ENCODE measurements around the gene TXNL1.

The TXNL1 gene

DNA sequence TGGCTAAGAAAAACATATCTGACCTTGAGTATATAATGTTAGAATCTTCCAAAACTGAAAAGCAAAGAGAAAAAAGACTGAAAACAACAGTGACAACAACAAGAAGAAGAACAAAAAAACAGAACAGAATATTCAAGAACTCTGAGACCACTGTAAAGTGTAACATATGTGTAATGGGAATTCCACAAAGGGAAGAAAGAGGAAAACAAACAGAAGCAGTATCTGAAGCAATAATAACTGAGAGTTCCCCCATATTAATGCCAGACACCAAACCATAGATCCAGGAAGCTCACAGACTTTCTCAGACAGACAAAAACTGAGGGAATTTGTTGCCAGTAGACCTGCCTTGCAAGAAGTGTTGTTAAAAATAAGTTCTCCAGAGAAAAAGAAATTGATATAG lies 58.9 kb downstream of the TXNL1 start:
- ATAC-seq = no peak
- TF ChIP-seq PPARA (CRISPR knock-in tag; IDR thresholded peaks at IDR 0.05; ENCODE audit: borderline replicate concordance) = no peak
- TF ChIP-seq ISL1 (CRISPR knock-in tag; IDR thresholded peaks at IDR 0.05) = no peak
- no peak for TF ChIP-seq ZNF70 (CRISPR knock-in tag; IDR thresholded peaks at IDR 0.05)
- no peak for TF ChIP-seq GLIS3 (CRISPR knock-in tag; IDR thresholded peaks at IDR 0.05)
- TF ChIP-seq RARB (CRISPR knock-in tag; IDR thresholded peaks at IDR 0.05) = no peak
- TF ChIP-seq, protein P1, sequence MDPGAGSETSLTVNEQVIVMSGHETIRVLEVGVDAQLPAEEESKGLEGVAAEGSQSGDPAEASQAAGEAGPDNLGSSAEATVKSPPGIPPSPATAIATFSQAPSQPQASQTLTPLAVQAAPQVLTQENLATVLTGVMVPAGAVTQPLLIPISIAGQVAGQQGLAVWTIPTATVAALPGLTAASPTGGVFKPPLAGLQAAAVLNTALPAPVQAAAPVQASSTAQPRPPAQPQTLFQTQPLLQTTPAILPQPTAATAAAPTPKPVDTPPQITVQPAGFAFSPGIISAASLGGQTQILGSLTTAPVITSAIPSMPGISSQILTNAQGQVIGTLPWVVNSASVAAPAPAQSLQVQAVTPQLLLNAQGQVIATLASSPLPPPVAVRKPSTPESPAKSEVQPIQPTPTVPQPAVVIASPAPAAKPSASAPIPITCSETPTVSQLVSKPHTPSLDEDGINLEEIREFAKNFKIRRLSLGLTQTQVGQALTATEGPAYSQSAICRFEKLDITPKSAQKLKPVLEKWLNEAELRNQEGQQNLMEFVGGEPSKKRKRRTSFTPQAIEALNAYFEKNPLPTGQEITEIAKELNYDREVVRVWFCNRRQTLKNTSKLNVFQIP (CRISPR knock-in tag; IDR thresholded peaks at IDR 0.05; ENCODE audit: borderline replicate concordance, low read depth) = no peak

DNA sequence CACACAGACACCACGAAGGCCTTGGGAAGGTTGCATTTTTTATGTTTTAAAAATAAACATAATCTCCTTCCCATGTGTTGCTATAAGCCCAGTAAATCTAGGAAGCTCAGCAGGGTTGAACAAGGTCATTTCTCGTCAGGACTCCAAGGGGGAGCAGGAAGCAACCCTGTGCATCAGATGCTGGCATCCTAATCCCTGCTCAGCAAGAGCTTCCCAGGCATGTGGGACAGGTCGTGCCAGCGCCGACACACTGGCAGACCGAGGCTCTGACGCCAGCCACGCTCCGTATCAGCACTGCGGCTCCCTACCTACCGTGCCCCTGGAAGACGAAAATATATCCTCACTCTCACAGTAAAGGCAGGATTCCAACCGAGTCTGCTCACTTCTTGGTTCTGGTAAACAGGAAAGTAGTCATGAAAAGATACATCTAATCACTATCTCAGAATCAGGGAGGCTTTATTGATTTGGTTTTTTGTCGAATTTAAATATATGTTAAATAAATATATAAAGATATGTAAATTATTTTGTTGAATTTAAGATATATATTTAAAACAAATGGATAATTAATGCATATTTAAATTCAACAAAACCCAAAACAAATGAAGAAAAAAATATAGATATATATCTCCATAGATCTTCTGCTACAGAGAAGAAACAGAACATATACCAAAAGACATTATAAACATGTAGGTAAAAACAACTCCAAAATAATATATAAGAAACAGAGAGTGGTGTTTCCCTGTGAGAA lies 61.4 kb downstream of the TXNL1 start:
- no peak for ATAC-seq
- TF ChIP-seq, protein P2, sequence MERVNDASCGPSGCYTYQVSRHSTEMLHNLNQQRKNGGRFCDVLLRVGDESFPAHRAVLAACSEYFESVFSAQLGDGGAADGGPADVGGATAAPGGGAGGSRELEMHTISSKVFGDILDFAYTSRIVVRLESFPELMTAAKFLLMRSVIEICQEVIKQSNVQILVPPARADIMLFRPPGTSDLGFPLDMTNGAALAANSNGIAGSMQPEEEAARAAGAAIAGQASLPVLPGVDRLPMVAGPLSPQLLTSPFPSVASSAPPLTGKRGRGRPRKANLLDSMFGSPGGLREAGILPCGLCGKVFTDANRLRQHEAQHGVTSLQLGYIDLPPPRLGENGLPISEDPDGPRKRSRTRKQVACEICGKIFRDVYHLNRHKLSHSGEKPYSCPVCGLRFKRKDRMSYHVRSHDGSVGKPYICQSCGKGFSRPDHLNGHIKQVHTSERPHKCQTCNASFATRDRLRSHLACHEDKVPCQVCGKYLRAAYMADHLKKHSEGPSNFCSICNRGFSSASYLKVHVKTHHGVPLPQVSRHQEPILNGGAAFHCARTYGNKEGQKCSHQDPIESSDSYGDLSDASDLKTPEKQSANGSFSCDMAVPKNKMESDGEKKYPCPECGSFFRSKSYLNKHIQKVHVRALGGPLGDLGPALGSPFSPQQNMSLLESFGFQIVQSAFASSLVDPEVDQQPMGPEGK (CRISPR knock-in tag; IDR thresholded peaks at IDR 0.05; ENCODE audit: borderline replicate concordance) = no peak
- TF ChIP-seq BACH2 (CRISPR knock-in tag; IDR thresholded peaks at IDR 0.05; ENCODE audit: borderline replicate concordance) = no peak
- no peak for TF ChIP-seq RARB (CRISPR knock-in tag; IDR thresholded peaks at IDR 0.05)
- TF ChIP-seq GLIS3 (CRISPR knock-in tag; IDR thresholded peaks at IDR 0.05) = no peak
- TF ChIP-seq TOX (CRISPR knock-in tag; IDR thresholded peaks at IDR 0.05; ENCODE audit: borderline replicate concordance) = no peak
- TF ChIP-seq, protein P1 (CRISPR knock-in tag; IDR thresholded peaks at IDR 0.05; ENCODE audit: borderline replicate concordance, low read depth) = no peak
- TF ChIP-seq CSDC2 (CRISPR knock-in tag; IDR thresholded peaks at IDR 0.05) = no peak
- no peak for TF ChIP-seq ISL1 (CRISPR knock-in tag; IDR thresholded peaks at IDR 0.05)
- no peak for TF ChIP-seq ZC3H10 (CRISPR knock-in tag; IDR thresholded peaks at IDR 0.05)
- no peak for TF ChIP-seq OSR1 (CRISPR knock-in tag; IDR thresholded peaks at IDR 0.05)
- TF ChIP-seq, protein P3, sequence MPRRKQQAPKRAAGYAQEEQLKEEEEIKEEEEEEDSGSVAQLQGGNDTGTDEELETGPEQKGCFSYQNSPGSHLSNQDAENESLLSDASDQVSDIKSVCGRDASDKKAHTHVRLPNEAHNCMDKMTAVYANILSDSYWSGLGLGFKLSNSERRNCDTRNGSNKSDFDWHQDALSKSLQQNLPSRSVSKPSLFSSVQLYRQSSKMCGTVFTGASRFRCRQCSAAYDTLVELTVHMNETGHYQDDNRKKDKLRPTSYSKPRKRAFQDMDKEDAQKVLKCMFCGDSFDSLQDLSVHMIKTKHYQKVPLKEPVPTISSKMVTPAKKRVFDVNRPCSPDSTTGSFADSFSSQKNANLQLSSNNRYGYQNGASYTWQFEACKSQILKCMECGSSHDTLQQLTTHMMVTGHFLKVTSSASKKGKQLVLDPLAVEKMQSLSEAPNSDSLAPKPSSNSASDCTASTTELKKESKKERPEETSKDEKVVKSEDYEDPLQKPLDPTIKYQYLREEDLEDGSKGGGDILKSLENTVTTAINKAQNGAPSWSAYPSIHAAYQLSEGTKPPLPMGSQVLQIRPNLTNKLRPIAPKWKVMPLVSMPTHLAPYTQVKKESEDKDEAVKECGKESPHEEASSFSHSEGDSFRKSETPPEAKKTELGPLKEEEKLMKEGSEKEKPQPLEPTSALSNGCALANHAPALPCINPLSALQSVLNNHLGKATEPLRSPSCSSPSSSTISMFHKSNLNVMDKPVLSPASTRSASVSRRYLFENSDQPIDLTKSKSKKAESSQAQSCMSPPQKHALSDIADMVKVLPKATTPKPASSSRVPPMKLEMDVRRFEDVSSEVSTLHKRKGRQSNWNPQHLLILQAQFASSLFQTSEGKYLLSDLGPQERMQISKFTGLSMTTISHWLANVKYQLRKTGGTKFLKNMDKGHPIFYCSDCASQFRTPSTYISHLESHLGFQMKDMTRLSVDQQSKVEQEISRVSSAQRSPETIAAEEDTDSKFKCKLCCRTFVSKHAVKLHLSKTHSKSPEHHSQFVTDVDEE (CRISPR knock-in tag; IDR thresholded peaks at IDR 0.05) = no peak
- no peak for TF ChIP-seq ESRRG (CRISPR knock-in tag; IDR thresholded peaks at IDR 0.05)
- TF ChIP-seq ZNF8 (CRISPR knock-in tag; IDR thresholded peaks at IDR 0.05) = no peak
- no peak for TF ChIP-seq SNAI2 (CRISPR knock-in tag; IDR thresholded peaks at IDR 0.05)
- TF ChIP-seq ZNF565 (CRISPR knock-in tag; conservative IDR thresholded peaks at IDR 0.05; ENCODE audit: low read depth) = no peak
- TF ChIP-seq, protein P4, sequence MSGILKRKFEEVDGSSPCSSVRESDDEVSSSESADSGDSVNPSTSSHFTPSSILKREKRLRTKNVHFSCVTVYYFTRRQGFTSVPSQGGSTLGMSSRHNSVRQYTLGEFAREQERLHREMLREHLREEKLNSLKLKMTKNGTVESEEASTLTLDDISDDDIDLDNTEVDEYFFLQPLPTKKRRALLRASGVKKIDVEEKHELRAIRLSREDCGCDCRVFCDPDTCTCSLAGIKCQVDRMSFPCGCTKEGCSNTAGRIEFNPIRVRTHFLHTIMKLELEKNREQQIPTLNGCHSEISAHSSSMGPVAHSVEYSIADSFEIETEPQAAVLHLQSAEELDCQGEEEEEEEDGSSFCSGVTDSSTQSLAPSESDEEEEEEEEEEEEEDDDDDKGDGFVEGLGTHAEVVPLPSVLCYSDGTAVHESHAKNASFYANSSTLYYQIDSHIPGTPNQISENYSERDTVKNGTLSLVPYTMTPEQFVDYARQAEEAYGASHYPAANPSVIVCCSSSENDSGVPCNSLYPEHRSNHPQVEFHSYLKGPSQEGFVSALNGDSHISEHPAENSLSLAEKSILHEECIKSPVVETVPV (CRISPR knock-in tag; IDR thresholded peaks at IDR 0.05) = no peak
- TF ChIP-seq TCF4 (CRISPR knock-in tag; IDR thresholded peaks at IDR 0.05; ENCODE audit: borderline replicate concordance) = no peak

Measured in SK-N-SH treated with all-trans-retinoic acid at 6 μM for 48 hours (cell line).